GM23248 (cell line): ENCODE measurements around the gene SLC22A25. TPM values are rescaled to one million over a fixed set of nuclear protein-coding genes. Genes with fewer than 3 reads are reported as not detected.

Experiments used
- DNase-seq: peaks from one replicate; pipeline ENCODE4 v3.0.0-alpha.2; 2015
- H2AFZ ChIP-seq: fragments of 200-600 bp; sonication (generic); 2 replicates; pipeline ENCODE4 v1.6.1; 2016; ENCODE audit warnings: antibody characterized with exemption
- H3F3A ChIP-seq: fragments of 200-600 bp; sonication (generic); 2 replicates; pipeline ENCODE4 v1.6.1; 2016; ENCODE audit warnings: mild to moderate bottlenecking, antibody characterized with exemption, mixed run types; ENCODE audit not compliant: insufficient read depth
- H3K27ac ChIP-seq: fragments of 200-600 bp; sonication (generic); 2 replicates; pipeline ENCODE4 v1.5.1; 2016; ENCODE audit warnings: mild to moderate bottlenecking
- H3K27me3 ChIP-seq: fragments of 200-600 bp; sonication (generic); replicated peaks from 2 replicates; pipeline ENCODE4 v1.6.1; 2016; ENCODE audit warnings: mild to moderate bottlenecking; ENCODE audit not compliant: insufficient read depth
- H3K36me3 ChIP-seq: fragments of 200-600 bp; sonication (generic); 2 replicates; pipeline ENCODE4 v1.6.1; 2016; ENCODE audit warnings: low read depth, mild to moderate bottlenecking
- H3K4me1 ChIP-seq: fragments of 200-600 bp; sonication (generic); 2 replicates; pipeline ENCODE4 v1.6.1; 2016; ENCODE audit warnings: mild to moderate bottlenecking; ENCODE audit not compliant: insufficient read depth
- H3K4me2 ChIP-seq: fragments of 200-600 bp; sonication (generic); one replicate; pipeline ENCODE4 v1.6.1; 2016; ENCODE audit warnings: mild to moderate bottlenecking; ENCODE audit not compliant: unreplicated experiment
- H3K4me3 ChIP-seq: fragments of 200-600 bp; sonication (generic); 2 replicates; pipeline ENCODE4 v1.5.1; 2016; ENCODE audit warnings: mild to moderate bottlenecking
- H3K79me2 ChIP-seq: fragments of 200-600 bp; sonication (generic); 2 replicates; pipeline ENCODE4 v1.6.1; 2016; ENCODE audit warnings: mild to moderate bottlenecking; ENCODE audit not compliant: insufficient read depth
- H3K9ac ChIP-seq: fragments of 200-600 bp; sonication (generic); 2 replicates; pipeline ENCODE4 v1.6.1; 2016; ENCODE audit warnings: mild to moderate bottlenecking
- H3K9me2 ChIP-seq: fragments of 200-600 bp; sonication (generic); 2 replicates; pipeline ENCODE4 v1.6.1; 2016; ENCODE audit warnings: mixed run types, mild to moderate bottlenecking, moderate library complexity; ENCODE audit not compliant: insufficient read depth
- H3K9me3 ChIP-seq: fragments of 200-600 bp; sonication (generic); one replicate; pipeline ENCODE4 v1.6.1; 2017; ENCODE audit warnings: low read depth
- H4K20me1 ChIP-seq: fragments of 200-600 bp; sonication (generic); 2 replicates; pipeline ENCODE4 v1.6.0; 2016; ENCODE audit not compliant: insufficient read depth
- EZH2 ChIP-seq: fragments of 200-600 bp; sonication (generic); IDR thresholded peaks from 2 replicates; pipeline ENCODE4 v1.6.1; 2018; ENCODE audit warnings: antibody characterized with exemption, mild to moderate bottlenecking; ENCODE audit not compliant: insufficient read depth, poor library complexity, severe bottlenecking
- EZH2phosphoT487 ChIP-seq: fragments of 200-600 bp; sonication (generic); IDR thresholded peaks from 2 replicates; pipeline ENCODE4 v1.6.1; 2018; ENCODE audit warnings: antibody characterized with exemption, moderate library complexity, mild to moderate bottlenecking, low read depth; ENCODE audit not compliant: insufficient read depth
- WGBS, 2 experiments: methylation state at CpG; one replicate each; pipeline ENCODE4 v1.1.6; 2015 to 2017; ENCODE audit warnings: low lambda C conversion rate in 2 of 2, low coverage in 1 of 2; ENCODE audit errors: missing lambda C conversion rate in 2 of 2; 5-methylcytosine and 5-hydroxymethylcytosine counted together
- in situ Hi-C: fragments of 300-500 bp; cut with MboI; formaldehyde crosslinking; loops from 2 replicates; pipeline ENCODE4 v1.15.0; 2020
- polyA plus RNA-seq: library from polyadenylated mRNA; unstranded; fragments of >200 nt; fragmentation: Nextera tagmentation; extraction: Ambion mirVana; gene quantifications from 2 replicates; pipeline ENCODE4 v1.2.1, GENCODE V29; 2016
- total RNA-seq: library from RNA; depleted of rRNA; stranded (reverse); fragments of >200 nt; shearing (Covaris generic); gene quantifications from 2 replicates; pipeline ENCODE4 v1.2.3, GENCODE V29; 2014; rRNA removed

Gene SLC22A25
- total and polyA plus RNA-seq, 2 experiments from 2014 or later, result not detected

DNA sequence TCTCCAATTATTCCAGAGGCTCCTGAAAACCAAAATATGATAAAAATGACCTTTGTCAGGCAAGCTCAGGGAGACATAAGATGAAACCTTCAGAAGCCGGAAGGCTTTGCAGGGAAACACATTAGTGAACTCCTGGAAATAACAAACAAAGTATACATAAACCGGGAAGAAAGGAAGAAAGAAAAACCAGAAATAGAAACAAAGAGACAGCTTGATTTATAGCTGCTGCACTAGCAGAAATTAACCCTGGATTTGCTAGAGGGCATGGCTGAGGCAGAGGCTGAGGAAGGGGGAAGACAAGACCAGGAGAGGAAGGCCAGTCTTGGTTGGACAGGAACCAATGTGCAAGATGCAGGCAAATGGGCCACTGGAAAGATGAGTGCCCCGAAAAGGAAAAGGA is 33.3 kb downstream of the SLC22A25 start:
- no peak for TF ChIP-seq EZH2phosphoT487
- no peak for TF ChIP-seq EZH2
- Histone ChIP-seq H3F3A (no peaks in the 10 kb centered on the region), H3K36me3 (no peaks in the 10 kb centered on the region), H3K27ac (no peak overlapping the region), H3K9me2 (no peaks in the 10 kb centered on the region), H3K4me1 (no peaks in the 10 kb centered on the region), H2AFZ (no peak overlapping the region), H3K79me2 (no peaks in the 10 kb centered on the region), H3K4me3 (no peak overlapping the region), H3K9me3 (no peaks in the 10 kb centered on the region), H4K20me1 (no peaks in the 10 kb centered on the region), H3K9ac (no peak overlapping the region), H3K4me2 (no peak overlapping the region), H3K27me3 (no peaks in the 10 kb centered on the region)
- DNase-seq, result no peak
- in situ Hi-C loops, result no loop called here
- 15 to 26% methylated on average over 3 of the region's 3 CpGs for WGBS, 2 experiments

Other genes with a start within 250 kb of the SLC22A25 start
- not detected in 2 replicates for gene SLC22A8, start 227.8 kb downstream of the SLC22A25 start, total RNA-seq
- not detected in 2 replicates for gene SLC22A8, start 227.8 kb downstream of the SLC22A25 start, polyA plus RNA-seq
- gene SLC22A24, start 99.4 kb downstream of the SLC22A25 start, total RNA-seq, result not detected in 2 replicates
- gene SLC22A24, start 99.4 kb downstream of the SLC22A25 start, polyA plus RNA-seq, result not detected in 2 replicates
- gene SLC22A9, start 126.2 kb upstream of the SLC22A25 start, total RNA-seq, result not detected in 2 replicates
- gene SLC22A9, start 126.2 kb upstream of the SLC22A25 start, polyA plus RNA-seq, result not detected in 2 replicates
- not detected in 2 replicates for gene PLAAT5, start 247.6 kb upstream of the SLC22A25 start, total RNA-seq
- not detected in 2 replicates for gene PLAAT5, start 247.6 kb upstream of the SLC22A25 start, polyA plus RNA-seq